Measurements from ENCODE around the gene GALNT10.

The GALNT10 gene

DNA sequence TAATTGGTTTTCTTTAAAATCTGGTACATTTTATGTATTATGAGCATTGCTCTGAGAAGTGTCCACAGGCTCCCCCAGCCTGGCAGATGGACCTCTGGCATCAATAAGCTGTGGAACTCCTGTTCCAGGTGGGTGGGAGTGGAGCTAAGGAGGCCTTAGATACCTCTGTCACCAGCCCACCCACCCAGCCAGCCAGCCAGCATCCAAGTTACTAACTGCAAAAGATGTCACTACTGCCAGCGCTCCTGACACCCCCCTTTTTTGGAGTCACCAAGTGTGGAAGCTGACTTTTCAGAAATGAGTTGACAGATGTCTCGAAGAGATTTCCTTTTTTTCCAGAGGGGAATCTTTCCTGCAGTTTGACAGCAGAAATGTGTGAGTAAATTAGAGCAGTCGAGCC lies 111.2 kb downstream of the GALNT10 start:
- DNase-seq (ENCODE audit: low spot score): no peak
- no peak for TF ChIP-seq CTCF (IDR thresholded peaks at IDR 0.05; ENCODE audit: extremely low read depth, insufficient read depth, missing control alignments)
- in situ Hi-C loops (cut with MboI; ENCODE audit: low pct_unique_long_range_greater_than_20kb, low sequenced_read_pairs, unreplicated experiment): no loop called here

- in situ Hi-C loops (cut with MboI; ENCODE audit: low pct_unique_long_range_greater_than_20kb, low sequenced_read_pairs, unreplicated experiment): no loop called here
- DNase-seq (ENCODE audit: low spot score): no peak
- TF ChIP-seq CTCF (IDR thresholded peaks at IDR 0.05; ENCODE audit: extremely low read depth, insufficient read depth, missing control alignments): no peak
Observed at GRCh38 chr5:154302161-154302560, 111.6 kb downstream of the GALNT10 start.

- no peak for DNase-seq (ENCODE audit: low spot score)
- in situ Hi-C loops (cut with MboI; ENCODE audit: low pct_unique_long_range_greater_than_20kb, low sequenced_read_pairs, unreplicated experiment): no loop called here
- no peak for TF ChIP-seq CTCF (IDR thresholded peaks at IDR 0.05; ENCODE audit: extremely low read depth, insufficient read depth, missing control alignments)
Observed at GRCh38 chr5:154303133-154303532, 112.6 kb downstream of the GALNT10 start.

GRCh38 chr5:154308443-154309370 lies 118.2 kb downstream of the GALNT10 start:
- in situ Hi-C loops (cut with MboI; ENCODE audit: low pct_unique_long_range_greater_than_20kb, low sequenced_read_pairs, unreplicated experiment): no loop called here
- no peak for DNase-seq (ENCODE audit: low spot score)
- TF ChIP-seq CTCF (IDR thresholded peaks at IDR 0.05; ENCODE audit: extremely low read depth, insufficient read depth, missing control alignments): no peak

GRCh38 chr5:154309371-154309745 lies 118.8 kb downstream of the GALNT10 start:
- DNase-seq (ENCODE audit: low spot score): no peak
- in situ Hi-C loops (cut with MboI; ENCODE audit: low pct_unique_long_range_greater_than_20kb, low sequenced_read_pairs, unreplicated experiment): no loop called here
- no peak for TF ChIP-seq CTCF (IDR thresholded peaks at IDR 0.05; ENCODE audit: extremely low read depth, insufficient read depth, missing control alignments)

GRCh38 chr5:154309805-154310204 lies 119.3 kb downstream of the GALNT10 start:
- no peak for DNase-seq (ENCODE audit: low spot score)
- TF ChIP-seq CTCF (IDR thresholded peaks at IDR 0.05; ENCODE audit: extremely low read depth, insufficient read depth, missing control alignments): no peak
- in situ Hi-C loops (cut with MboI; ENCODE audit: low pct_unique_long_range_greater_than_20kb, low sequenced_read_pairs, unreplicated experiment): no loop called here

All from GM13977 (cell line).